HG03095 (cell line): ENCODE data around the gene SLIT3.

Experiments used
- ATAC-seq: cut with Tn5 transposase; IDR thresholded peaks from one replicate; pipeline ENCODE4 v1.9.1; 2021; ENCODE audit warnings: moderate library complexity; ENCODE audit not compliant: unreplicated experiment

SLIT3 gene

DNA sequence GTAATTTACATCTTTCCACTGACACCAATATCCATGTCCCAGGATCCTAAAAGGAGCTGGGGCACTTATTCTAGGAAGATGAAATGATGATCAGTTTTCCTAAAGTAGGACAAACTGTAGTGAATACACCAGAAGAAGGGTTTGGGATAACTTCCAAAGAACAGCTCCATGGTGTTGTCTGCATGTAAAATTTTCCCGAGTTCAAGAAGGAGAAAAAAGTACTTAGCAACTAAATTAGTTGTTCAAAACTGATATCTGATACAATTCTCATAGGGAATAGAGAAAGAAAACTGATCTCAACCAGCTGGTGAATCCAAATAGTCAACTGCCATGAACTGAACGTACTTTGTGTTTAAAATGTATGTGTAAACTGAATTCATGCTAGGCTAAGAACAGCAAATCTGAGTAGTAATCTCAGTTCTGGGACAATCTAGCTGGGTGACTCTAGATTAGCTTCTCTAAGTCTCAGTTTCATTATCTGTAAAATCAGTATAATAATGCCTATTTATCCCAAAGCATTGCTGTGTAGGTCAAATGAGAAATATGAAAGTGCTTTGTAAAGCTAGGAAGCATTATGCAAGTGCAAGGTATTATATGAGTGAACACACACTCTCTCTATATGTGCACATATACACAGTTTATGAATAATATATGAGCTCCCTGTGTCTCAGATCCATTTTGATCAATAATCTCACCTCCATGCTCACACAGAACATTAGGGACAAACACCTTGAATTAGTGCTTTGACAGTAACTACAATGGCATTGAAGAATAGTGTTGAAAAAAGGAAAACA, 357.7 kb downstream of the SLIT3 start:
- no peak for ATAC-seq

DNA sequence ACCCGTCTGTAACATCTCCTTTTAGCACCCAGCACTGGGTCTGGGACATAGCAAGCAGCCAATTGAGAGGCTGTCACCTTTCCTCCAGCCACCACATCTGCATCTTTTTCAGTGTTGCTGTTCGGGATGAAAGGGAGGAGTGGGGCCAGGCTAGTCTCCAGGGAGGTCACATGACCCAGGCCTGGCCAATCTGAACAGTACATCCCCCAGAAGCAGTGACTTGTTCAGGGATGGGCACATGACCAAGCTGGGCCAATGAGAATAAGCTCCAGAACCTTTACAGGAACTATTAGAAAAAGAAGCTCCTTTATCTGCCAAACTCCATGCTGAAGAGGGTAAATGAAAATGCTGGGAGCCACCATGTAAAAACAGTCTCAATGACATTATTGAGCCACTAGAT, 359.0 kb downstream of the SLIT3 start:
- ATAC-seq, result no peak

DNA sequence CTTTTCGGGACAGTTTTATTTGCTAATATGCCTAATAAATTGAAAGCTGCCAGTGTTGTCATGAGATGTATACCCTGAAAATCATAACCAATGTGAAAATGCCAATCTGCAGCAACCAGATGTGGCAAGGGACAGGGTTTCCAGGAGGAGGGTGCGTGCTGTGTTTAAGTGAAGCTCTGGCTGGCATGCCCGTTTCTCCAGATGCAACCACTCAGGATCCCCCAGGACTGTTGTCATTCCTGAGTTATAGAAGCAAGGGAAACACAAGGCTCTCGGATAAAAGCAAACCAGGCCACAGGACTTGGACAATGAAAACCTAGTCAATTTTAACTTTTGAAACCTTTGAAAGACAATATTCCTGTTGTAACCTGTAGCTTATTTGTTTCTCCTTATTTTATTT, 360.2 kb downstream of the SLIT3 start:
- ATAC-seq, result no peak

GRCh38 chr5:168939887-168940544, 360.9 kb downstream of the SLIT3 start:
- ATAC-seq, result no peak

DNA sequence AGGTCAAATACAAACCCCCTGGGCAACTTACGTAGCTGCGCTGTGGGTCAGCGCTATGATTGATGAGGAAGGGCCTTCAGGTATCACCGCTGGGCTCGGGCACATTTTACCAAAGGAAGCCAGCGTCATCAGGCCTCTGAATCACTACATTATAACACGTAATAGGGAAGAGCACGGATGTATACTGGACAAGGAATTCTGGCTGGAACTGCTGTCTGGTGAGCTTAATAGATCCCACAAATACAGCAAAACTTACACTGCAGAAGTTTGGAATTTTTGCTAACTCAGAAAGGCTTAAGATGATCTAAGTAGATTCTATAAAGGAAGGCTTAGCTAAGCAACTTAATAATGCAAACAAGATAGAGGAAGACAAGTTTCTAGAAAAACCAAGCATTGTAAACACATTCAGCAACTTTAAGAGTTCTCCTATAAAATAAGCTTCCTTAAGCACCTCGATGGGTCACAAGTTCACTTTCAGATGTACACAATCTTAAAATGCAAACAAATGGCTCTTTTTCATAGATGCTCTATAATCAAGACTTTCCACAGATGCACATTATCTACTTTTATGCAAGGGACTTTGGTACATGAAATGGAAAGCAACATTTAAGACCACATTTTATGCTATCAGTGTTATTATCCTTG, 361.7 kb downstream of the SLIT3 start:
- ATAC-seq, result no peak

DNA sequence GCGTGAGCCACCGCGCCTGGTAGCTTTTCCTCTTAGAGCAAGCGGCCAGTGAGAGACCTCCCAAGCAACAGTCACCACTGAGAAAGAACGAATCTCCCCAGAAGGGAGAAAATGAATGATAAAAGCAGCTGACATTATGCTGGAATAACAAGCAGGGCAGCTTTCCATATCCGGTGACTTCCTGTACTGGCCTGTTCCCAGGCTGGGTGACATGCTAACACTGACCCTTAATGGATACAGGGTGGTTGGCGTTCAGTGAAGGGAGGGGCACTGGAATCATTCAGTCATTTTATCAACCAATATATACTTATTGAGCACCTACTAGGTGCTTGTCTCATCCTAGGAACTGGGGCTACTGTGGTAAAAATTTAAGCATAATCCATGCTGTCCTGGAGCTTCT, 364.4 kb downstream of the SLIT3 start:
- no peak for ATAC-seq

- no peak for ATAC-seq
Measured at GRCh38 chr5:168935183-168935582, 365.8 kb downstream of the SLIT3 start.

DNA sequence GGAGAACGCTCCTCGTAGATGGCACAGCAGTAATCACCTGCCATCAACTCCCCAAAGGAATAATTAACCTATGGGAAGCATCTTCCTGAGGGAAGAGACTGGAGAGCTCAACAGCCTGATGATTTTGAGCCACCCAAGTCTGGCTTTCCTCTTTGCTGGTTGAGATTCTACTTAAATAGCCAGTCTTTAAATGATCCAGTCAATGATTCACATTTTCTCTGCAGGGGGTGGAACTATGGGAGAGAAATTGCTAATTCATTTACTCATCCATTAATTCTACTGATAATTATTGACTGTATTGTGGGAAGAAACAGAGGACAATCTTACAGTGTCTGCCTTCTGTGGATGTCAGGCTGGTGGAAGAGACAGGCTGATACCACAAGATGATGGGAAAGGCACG, 366.8 kb downstream of the SLIT3 start:
- ATAC-seq, result no peak

DNA sequence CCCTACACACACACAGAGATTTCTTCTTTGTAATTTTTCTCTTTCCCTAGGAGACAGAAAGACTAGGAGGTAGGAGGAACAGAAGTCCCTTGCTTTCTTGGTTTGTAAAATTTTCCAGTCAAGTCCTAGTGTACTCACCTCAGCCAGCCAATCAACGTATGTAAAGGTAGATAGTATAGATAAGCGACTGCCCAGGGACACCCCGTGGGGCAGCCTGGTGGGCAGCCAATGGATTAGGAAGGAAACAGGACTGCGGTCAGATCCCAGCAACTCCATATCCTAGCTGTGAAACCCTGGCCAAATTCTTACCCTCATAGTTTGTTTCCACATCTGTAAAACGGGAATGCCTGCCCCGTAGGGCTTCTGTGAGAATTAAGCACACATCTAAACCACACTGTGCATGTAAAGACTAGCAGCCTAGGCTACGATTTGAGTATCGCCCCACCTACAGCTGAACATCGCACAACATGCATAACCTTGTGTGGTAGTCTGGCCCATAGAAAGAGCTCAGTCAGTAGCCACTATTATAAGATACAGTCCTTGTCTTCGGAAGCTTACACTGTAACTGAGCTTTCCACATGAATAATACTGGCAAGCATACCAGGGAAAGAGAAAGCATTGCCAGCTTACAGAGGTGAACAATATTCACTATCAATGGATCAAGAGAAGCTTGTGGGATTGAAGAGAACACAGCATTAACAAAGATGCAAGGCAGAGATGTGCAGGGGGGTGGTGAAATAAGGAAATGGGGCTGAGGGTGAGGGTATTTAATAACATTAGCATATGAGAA, 368.3 kb downstream of the SLIT3 start:
- ATAC-seq, result no peak

GRCh38 chr5:168931638-168932345, 369.1 kb downstream of the SLIT3 start:
- ATAC-seq, result peak; percentile 82

DNA sequence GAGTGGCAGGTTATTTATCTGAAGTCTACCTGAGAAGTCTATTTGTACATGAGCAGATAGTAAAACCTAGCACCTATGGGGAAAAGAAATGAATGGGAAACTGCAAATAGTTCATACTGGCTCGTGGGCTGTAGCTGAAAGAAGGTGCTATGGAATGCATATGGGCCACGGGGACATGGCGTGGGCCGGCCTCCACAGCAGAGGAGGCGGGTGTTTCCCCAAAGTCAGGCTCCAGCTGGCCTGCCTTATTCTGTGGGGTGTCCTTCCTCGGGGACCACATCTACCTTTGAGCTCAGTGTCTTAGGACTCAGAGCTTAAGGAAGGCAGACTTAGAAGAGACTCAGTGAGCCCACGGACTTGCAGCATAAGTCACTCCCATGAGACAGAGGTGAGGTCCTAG, 371.3 kb downstream of the SLIT3 start:
- ATAC-seq, result no peak

GRCh38 chr5:168925160-168925559, 375.8 kb downstream of the SLIT3 start:
- no peak for ATAC-seq

DNA sequence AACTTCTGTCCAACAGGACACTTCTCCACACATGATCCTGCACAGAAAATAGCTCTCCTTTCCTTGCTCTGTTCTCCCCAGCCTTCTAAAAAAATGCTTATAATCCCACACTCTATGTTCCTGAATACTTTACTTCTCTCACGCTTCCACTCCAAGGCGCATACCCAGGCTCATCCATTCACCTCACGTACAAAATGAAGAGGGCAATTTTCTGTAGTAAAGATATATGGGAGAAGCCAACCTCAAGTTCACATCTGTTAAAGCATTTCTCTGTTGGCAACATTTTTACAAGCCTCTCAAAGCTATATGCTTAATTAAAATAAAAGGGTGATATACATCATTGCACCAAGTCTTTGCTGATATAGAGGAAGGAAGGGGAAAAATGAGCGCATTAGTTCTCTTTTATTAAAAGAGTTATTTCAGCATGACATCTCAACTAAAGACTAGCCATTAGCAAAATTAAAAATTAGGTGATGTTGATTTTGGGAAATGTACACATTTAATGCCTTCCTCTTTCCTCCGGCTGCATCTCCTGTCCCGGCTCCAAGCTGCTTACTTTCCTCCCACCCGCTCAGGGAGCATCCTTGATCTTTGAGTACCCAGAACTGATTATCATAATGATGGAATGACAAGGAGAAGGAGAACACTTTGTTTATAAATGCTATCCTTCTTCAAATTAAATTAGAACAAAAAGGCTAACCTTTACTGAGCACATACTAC, 379.6 kb downstream of the SLIT3 start:
- ATAC-seq, result no peak

GRCh38 chr5:168920019-168920810, 380.7 kb downstream of the SLIT3 start:
- ATAC-seq, result no peak

DNA sequence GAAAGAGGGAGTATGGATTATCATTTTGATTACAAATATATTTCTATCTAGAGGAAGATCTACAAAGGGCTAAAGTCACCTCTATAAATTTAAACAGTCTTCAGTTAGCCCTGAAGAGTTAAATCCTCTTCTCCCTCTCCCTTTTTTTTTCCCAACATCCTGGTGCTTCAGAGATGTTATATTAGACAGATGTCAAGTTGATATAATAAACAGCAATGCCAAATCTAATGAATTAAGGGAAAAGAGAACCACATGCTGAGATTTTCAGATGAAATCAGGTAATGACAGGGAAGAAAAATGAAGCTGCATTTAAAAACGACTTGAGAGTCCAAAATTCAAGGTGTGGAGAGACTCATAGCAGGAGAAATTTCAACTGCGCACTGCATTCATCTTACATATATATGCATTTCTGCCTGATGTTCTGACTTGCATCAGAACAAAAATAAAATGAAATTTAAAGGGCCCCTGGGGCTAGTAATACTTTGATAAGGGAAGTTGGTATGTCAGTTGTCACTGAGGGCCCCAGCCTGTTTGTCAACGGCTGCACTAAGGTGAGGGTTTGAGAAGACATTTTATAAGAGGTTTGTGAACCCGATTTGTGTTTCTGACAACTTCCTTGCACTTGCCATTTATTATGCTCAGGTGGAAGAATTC, 382.9 kb downstream of the SLIT3 start:
- ATAC-seq, result no peak

GRCh38 chr5:168916852-168917251, 384.1 kb downstream of the SLIT3 start:
- no peak for ATAC-seq

- ATAC-seq, result no peak
Measured at GRCh38 chr5:168916266-168916665, 384.7 kb downstream of the SLIT3 start.

GRCh38 chr5:168914491-168914890, 386.4 kb downstream of the SLIT3 start:
- ATAC-seq, result no peak

- no peak for ATAC-seq
Measured at GRCh38 chr5:168910874-168911273, 390.1 kb downstream of the SLIT3 start.
